Adrenal gland (tissue), 5 donors: ENCODE measurements around the gene EYA3.

Experiments used
- POLR2A ChIP-seq, 2 donors: fragments of 450-650 bp; IDR thresholded peaks; one replicate each; pipeline ENCODE4 v1.6.1; 2017; ENCODE audit warnings: antibody characterized with exemption in 2 of 2, mild to moderate bottlenecking in 2 of 2, moderate library complexity in 1 of 2
- TF ChIP-seq, protein P1 (sequence below), 6 experiments: fragments of 450-650 bp in 4 of 6; fragments of 200-600 bp in 2 of 6; sonication (generic) in 1 of 6; IDR thresholded peaks; 1 replicate in 5 of 6; 2 replicates in 1 of 6; pipeline versions ENCODE4 v1.5.1 to v1.8.0; 2016 to 2021; ENCODE audit warnings: antibody characterized with exemption in 6 of 6, mild to moderate bottlenecking in 2 of 6, moderate library complexity in 1 of 6
- donor health status: DM: no; HTN: no; CAD: no.

DNA sequence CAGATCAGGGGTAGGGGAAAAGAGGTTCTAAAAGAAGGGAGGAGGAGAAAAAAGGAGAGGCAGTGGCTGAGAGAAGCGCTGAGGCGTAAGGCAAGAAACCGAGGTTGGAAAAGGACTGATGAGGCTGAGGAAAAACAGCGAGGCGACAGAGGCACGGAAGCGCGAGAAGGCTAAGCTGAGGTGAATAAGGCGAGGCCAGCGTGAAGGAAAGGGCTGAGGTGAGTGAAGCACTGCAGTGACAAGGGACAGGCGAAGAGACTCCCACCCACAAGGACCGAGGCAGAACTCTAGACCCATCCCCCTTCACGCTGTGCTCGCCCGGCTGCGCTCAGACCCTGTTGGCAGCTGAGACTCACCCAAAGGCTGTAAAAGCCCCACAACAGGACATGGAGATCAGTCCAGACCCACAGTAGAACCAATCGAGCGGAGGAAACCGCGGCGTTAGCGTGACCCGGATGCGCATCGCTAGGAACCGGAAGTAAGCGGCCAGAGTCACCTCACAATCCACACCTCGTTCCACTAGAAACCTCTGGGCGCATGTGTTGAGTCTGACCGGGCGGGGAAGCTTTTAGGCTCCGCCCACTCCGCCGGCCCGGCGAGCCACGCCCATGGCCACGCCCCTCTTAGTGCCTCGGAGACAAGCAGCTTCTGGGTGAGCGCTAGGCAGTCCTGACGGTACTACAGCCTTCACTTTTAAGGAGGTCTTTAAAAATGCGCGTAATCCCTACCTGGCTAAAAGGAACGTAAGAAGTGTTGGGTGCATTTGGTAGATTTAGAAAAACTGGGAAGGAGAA is at the start of gene EYA3:
- TF ChIP-seq, protein P1, sequence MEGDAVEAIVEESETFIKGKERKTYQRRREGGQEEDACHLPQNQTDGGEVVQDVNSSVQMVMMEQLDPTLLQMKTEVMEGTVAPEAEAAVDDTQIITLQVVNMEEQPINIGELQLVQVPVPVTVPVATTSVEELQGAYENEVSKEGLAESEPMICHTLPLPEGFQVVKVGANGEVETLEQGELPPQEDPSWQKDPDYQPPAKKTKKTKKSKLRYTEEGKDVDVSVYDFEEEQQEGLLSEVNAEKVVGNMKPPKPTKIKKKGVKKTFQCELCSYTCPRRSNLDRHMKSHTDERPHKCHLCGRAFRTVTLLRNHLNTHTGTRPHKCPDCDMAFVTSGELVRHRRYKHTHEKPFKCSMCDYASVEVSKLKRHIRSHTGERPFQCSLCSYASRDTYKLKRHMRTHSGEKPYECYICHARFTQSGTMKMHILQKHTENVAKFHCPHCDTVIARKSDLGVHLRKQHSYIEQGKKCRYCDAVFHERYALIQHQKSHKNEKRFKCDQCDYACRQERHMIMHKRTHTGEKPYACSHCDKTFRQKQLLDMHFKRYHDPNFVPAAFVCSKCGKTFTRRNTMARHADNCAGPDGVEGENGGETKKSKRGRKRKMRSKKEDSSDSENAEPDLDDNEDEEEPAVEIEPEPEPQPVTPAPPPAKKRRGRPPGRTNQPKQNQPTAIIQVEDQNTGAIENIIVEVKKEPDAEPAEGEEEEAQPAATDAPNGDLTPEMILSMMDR (IDR thresholded peaks at IDR 0.05): no peak
- TF ChIP-seq POLR2A (IDR thresholded peaks at IDR 0.05): peak in 1 of 2 donors; percentile 68
